Pancreas (tissue), 10 donors: ENCODE measurements around the gene FNDC3B. TPM values are rescaled to one million over a fixed set of nuclear protein-coding genes. Genes with fewer than 3 reads are reported as not detected.

Experiments used
- ATAC-seq, 4 donors: fragments of 200-7000 bp; cut with Tn5 transposase; one replicate each; pipeline versions ENCODE4 v1.8.0 to v1.9.1; 2020; ENCODE audit warnings: mild to moderate bottlenecking in 4 of 4, moderate library complexity in 4 of 4
- DNase-seq, 6 donors: peaks; one replicate each; pipeline ENCODE4 v3.0.0-alpha.2; 2020
- FAIRE-seq: peaks from 2 replicates; lab custom pipeline; 2012; peaks lifted over from hg19 to GRCh38; lab: Jason Lieb, UNC
- H3K27ac ChIP-seq, 4 donors: fragments of 200-600 bp; sonication (generic); 1 replicate in 3 of 4; 2 replicates in 1 of 4; pipeline versions ENCODE4 v1.5.0 to v1.8.0; 2020
- H3K27me3 ChIP-seq, 4 donors: fragments of 200-600 bp; one replicate each; pipeline ENCODE4 v1.8.0; 2021
- H3K36me3 ChIP-seq, 3 donors: fragments of 200-600 bp; sonication (generic) in 1 of 3; one replicate each; pipeline versions ENCODE4 v1.5.0 to v1.8.0; 2020 to 2021
- H3K4me1 ChIP-seq, 3 donors: fragments of 200-600 bp; one replicate each; pipeline ENCODE4 v1.8.0; 2021
- H3K4me3 ChIP-seq, 4 donors: fragments of 200-600 bp; sonication (generic) in 2 of 4; one replicate each; pipeline versions ENCODE4 v1.5.0 to v1.8.0; 2020 to 2021
- H3K9me3 ChIP-seq, 4 donors: fragments of 200-600 bp; one replicate each; pipeline ENCODE4 v1.8.0; 2021
- CTCF ChIP-seq, 4 donors: fragments of 200-600 bp; sonication (generic) in 3 of 4; IDR thresholded peaks; one replicate each; pipeline versions ENCODE4 v1.5.0 to v1.8.0; 2021; ENCODE audit warnings: antibody characterized with exemption in 4 of 4
- WGBS, 2 donors: extraction: QIAGEN DNeasy Blood & Tissue Kit; methylation state at CpG; one replicate each; pipeline ENCODE4 v1.1.7; 2013; 5-methylcytosine and 5-hydroxymethylcytosine counted together
- intact Hi-C, 3 donors: fragments of 100-400 bp; cut with DNase I; formaldehyde crosslinking; loops; one replicate each; pipeline versions ENCODE4 v1.11.1 to v1.14.2; 2022
- polyA plus RNA-seq, 2 donors: library from polyadenylated mRNA; stranded (reverse); fragments of 200-250 nt; gene quantifications; one replicate each; pipeline ENCODE4 v1.2.3, GENCODE V29; 2013
- total RNA-seq, 6 donors: library from RNA; stranded (reverse); fragmentation: NEBNext Ultra II Directional in 4 of 6; extraction: Animal tissue kit (Norgen Biotek cat#: 25700) in 4 of 6; gene quantifications; one replicate each; pipeline versions ENCODE4 v1.2.1 to v1.2.4, GENCODE V29; 2021 to 2023
- donor health status: healthy with polysubstance abuse.
- donor health status: DM: no; HTN: no; CAD: no; lungs with moderate emphysema.
- donor health status: DM: no; HTN: no; CAD: no.
- donor health status: control.
- donor health status: control.
- donor health status: Bipolar disorder and iron deficiency.
- donor health status: DM: yes; HTN: yes; CAD: no.
- donor health status: DM: no; HTN: no; CAD: no.
- donor health status: DM: no; HTN: no; CAD: no.
- donor health status: DM: yes; HTN: yes; CAD: no.

The FNDC3B gene
- total and polyA plus RNA-seq, 8 donors = 9.3 to 126 (median 73.2) TPM

- no peak for TF ChIP-seq CTCF (IDR thresholded peaks at IDR 0.05)
- ATAC-seq = no peak
- Histone ChIP-seq H3K36me3 (no peaks in the 10 kb centered on the region), H3K27me3 (no peaks in the 10 kb centered on the region), H3K9me3 (no peaks in the 10 kb centered on the region), H3K4me1 (peaks cover 7 to 11% (median 10%) of the 10 kb centered on the region in 3 donors), H3K4me3 (no peak overlapping the region), H3K27ac (no peak overlapping the region)
- 76 to 77% methylated on average over 2 of the region's 2 CpGs for WGBS, 2 donors
- no peak for FAIRE-seq
- DNase-seq = no peak
- intact Hi-C loops = no loop called here
Measured at GRCh38 chr3:172245241-172245640, 205.9 kb downstream of the FNDC3B start.

GRCh38 chr3:172246107-172246844 lies 206.9 kb downstream of the FNDC3B start:
- Histone ChIP-seq H3K4me3 (no peak overlapping the region), H3K36me3 (peaks cover 0 to 1% (median 0%) of the 10 kb centered on the region in 3 donors), H3K27ac (no peak overlapping the region), H3K9me3 (no peaks in the 10 kb centered on the region), H3K4me1 (peaks cover 7 to 11% (median 10%) of the 10 kb centered on the region in 3 donors), H3K27me3 (no peaks in the 10 kb centered on the region)
- ATAC-seq = peak; percentile 79 to 91 (median 88)
- DNase-seq = peak in 3 of 6 donors; percentile 42 to 60 (median 42)
- intact Hi-C loops = no loop called here
- FAIRE-seq = no peak
- WGBS, 2 donors = 34 to 41% methylated on average over 10 of the region's 10 CpGs
- no peak for TF ChIP-seq CTCF (IDR thresholded peaks at IDR 0.05)

- no peak overlapping the region for H3K27ac ChIP-seq
- no peak overlapping the region for H3K4me3 ChIP-seq
- H3K4me1 ChIP-seq = peaks cover 7 to 11% (median 10%) of the 10 kb centered on the region in 3 donors
- no peak for DNase-seq
- TF ChIP-seq CTCF (IDR thresholded peaks at IDR 0.05) = no peak
- no peak for FAIRE-seq
- intact Hi-C loops = no loop called here
- H3K36me3 ChIP-seq = peaks cover 0 to 4% (median 0%) of the 10 kb centered on the region in 3 donors
- 85 to 88% methylated on average over 13 of the region's 13 CpGs for WGBS, 2 donors
- no peak for ATAC-seq
- no peaks in the 10 kb centered on the region for H3K9me3 ChIP-seq
- H3K27me3 ChIP-seq = no peaks in the 10 kb centered on the region
Measured at GRCh38 chr3:172247525-172248274, 208.3 kb downstream of the FNDC3B start.

GRCh38 chr3:172249039-172249438 lies 209.7 kb downstream of the FNDC3B start:
- DNase-seq (no peak), FAIRE-seq (no peak), ATAC-seq (no peak)
- Histone ChIP-seq H3K36me3 (peaks cover 0 to 4% (median 0%) of the 10 kb centered on the region in 3 donors), H3K4me3 (no peak overlapping the region), H3K9me3 (no peaks in the 10 kb centered on the region), H3K27ac (no peak overlapping the region), H3K27me3 (no peaks in the 10 kb centered on the region), H3K4me1 (peaks cover 7 to 11% (median 10%) of the 10 kb centered on the region in 3 donors)
- 59 to 79% methylated on average over 1 of the region's 1 CpG for WGBS, 2 donors
- TF ChIP-seq CTCF (IDR thresholded peaks at IDR 0.05) = no peak
- intact Hi-C loops = no loop called here
